ENCODE results near the gene SLN. TPM values are rescaled to one million over a fixed set of nuclear protein-coding genes. Genes with fewer than 3 reads are reported as not detected.

Gene SLN
- total and polyA plus RNA-seq, 2 experiments from 2014 or later: 13.7 to 15.8 TPM

DNA sequence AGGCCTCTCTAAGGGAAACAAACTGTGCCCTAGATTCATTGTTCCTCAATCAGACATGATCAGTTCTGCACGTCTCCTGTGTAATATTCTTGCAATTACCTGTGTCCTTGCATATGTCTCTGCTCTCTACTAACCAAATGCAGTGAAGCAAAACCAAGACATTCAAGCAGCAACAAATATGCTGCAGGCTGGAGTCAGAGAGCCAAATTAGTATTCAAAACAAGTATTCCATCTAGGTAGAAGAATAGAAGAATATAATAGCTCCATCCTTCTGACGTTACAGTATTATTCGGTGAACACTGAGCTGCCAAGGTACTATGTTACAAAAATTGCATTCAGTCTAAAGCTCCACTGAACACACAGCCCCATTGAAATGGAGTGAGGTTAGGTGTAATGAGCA is 51.8 kb downstream of the SLN start:
- Histone ChIP-seq H3K27ac (no peak overlapping the region), H3K36me3 (replicated peaks; ENCODE audit: insufficient read depth, low read depth) (no peaks in the 10 kb centered on the region), H3K9me2 (replicated peaks; ENCODE audit: insufficient read depth) (no peaks in the 10 kb centered on the region), H3K4me3 (no peak overlapping the region), H3K79me2 (no peaks in the 10 kb centered on the region), H3K27me3 (no peaks in the 10 kb centered on the region), H4K20me1 (ENCODE audit: insufficient read depth, poor library complexity, severe bottlenecking) (no peaks in the 10 kb centered on the region), H2AFZ (no peak overlapping the region), H3K9me3 (ENCODE audit: low read depth) (no peaks in the 10 kb centered on the region), H3K4me1 (ENCODE audit: insufficient read depth) (no peaks in the 10 kb centered on the region), H3K4me2 (no peak overlapping the region)
- TF ChIP-seq EZH2 (IDR thresholded peaks at IDR 0.05; ENCODE audit: borderline replicate concordance): no peak
- no peak for TF ChIP-seq EZH2phosphoT487 (IDR thresholded peaks at IDR 0.05; ENCODE audit: low read depth, severe bottlenecking, unreplicated experiment)
- TF ChIP-seq, protein P1, sequence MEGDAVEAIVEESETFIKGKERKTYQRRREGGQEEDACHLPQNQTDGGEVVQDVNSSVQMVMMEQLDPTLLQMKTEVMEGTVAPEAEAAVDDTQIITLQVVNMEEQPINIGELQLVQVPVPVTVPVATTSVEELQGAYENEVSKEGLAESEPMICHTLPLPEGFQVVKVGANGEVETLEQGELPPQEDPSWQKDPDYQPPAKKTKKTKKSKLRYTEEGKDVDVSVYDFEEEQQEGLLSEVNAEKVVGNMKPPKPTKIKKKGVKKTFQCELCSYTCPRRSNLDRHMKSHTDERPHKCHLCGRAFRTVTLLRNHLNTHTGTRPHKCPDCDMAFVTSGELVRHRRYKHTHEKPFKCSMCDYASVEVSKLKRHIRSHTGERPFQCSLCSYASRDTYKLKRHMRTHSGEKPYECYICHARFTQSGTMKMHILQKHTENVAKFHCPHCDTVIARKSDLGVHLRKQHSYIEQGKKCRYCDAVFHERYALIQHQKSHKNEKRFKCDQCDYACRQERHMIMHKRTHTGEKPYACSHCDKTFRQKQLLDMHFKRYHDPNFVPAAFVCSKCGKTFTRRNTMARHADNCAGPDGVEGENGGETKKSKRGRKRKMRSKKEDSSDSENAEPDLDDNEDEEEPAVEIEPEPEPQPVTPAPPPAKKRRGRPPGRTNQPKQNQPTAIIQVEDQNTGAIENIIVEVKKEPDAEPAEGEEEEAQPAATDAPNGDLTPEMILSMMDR (IDR thresholded peaks at IDR 0.05; ENCODE audit: poor library complexity): no peak
- DNase-seq (ENCODE audit: low spot score): no peak
- WGBS (ENCODE audit: low lambda C conversion rate, missing lambda C conversion rate): 94% methylated on average over 3 of the region's 3 CpGs

DNA sequence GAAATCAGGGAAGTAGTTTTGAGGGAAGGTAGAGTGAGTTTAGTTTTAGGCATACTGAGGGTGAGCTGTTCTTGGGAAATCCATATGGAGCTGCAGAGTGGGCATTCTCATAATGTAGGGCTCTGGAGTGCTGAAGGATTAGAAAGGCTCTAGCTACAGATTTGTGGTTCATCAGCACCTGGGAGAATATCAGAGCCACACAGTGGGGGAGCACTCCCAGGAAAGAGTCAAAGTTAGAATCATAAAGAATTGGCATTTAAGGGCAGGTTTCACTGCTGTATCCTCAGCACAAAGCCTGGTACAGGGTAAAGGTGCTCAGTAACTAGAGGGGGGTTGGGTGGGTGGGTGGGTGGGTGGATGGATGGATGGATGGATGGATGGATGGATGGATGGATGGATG is 52.5 kb downstream of the SLN start:
- Histone ChIP-seq H3K79me2 (no peaks in the 10 kb centered on the region), H4K20me1 (ENCODE audit: insufficient read depth, poor library complexity, severe bottlenecking) (no peaks in the 10 kb centered on the region), H3K36me3 (replicated peaks; ENCODE audit: insufficient read depth, low read depth) (no peaks in the 10 kb centered on the region), H3K27ac (no peak overlapping the region), H2AFZ (no peak overlapping the region), H3K27me3 (no peaks in the 10 kb centered on the region), H3K9me3 (ENCODE audit: low read depth) (no peaks in the 10 kb centered on the region), H3K9me2 (replicated peaks; ENCODE audit: insufficient read depth) (no peaks in the 10 kb centered on the region), H3K4me2 (no peak overlapping the region), H3K4me3 (no peak overlapping the region), H3K4me1 (ENCODE audit: insufficient read depth) (no peaks in the 10 kb centered on the region)
- TF ChIP-seq EZH2 (IDR thresholded peaks at IDR 0.05; ENCODE audit: borderline replicate concordance) (no peak), EZH2phosphoT487 (IDR thresholded peaks at IDR 0.05; ENCODE audit: low read depth, severe bottlenecking, unreplicated experiment) (no peak)
- TF ChIP-seq, protein P1 (IDR thresholded peaks at IDR 0.05; ENCODE audit: poor library complexity): no peak
- DNase-seq (ENCODE audit: low spot score): no peak

Other genes starting within 250 kb of the SLN start
- 5.2 and 9.5 TPM in 2 replicates for gene ALKBH8, start 146.3 kb downstream of the SLN start, total RNA-seq
- 1.7 and 2.7 TPM in 2 replicates for gene ALKBH8, start 146.3 kb downstream of the SLN start, polyA plus RNA-seq
- gene ELMOD1, start 120.9 kb downstream of the SLN start, total RNA-seq: 3.1 and 3.8 TPM in 2 replicates
- gene ELMOD1, start 120.9 kb downstream of the SLN start, polyA plus RNA-seq: 3.1 and 5.3 TPM in 2 replicates
- gene SLC35F2, start 146.7 kb upstream of the SLN start, total RNA-seq: 14.8 and 14.9 TPM in 2 replicates
- gene SLC35F2, start 146.7 kb upstream of the SLN start, polyA plus RNA-seq: 13.0 and 16.1 TPM in 2 replicates
- 0.43 and 1.6 TPM in 2 replicates for gene RAB39A, start 216.4 kb upstream of the SLN start, total RNA-seq
- gene RAB39A, start 216.4 kb upstream of the SLN start, polyA plus RNA-seq: not detected in 2 replicates

All from hepatocyte (in vitro differentiated cells).